Mesenchymal stem cell (in vitro differentiated cells and primary cell): ENCODE results near the gene KCNJ15.

Experiments used
- DNase-seq: peaks from one replicate; pipeline ENCODE4 v3.0.0-alpha.2; 2013
- H2AFZ ChIP-seq: one replicate; pipeline ENCODE4 v1.6.1; 2013; ENCODE audit warnings: low read depth, mild to moderate bottlenecking, control low read depth, inconsistent platforms, low read length, moderate library complexity
- H2AK5ac ChIP-seq: 2 replicates; pipeline ENCODE4 v1.6.1; 2013; ENCODE audit warnings: low read length, moderate library complexity, mild to moderate bottlenecking, inconsistent platforms; ENCODE audit not compliant: severe bottlenecking
- H2BK120ac ChIP-seq: one replicate; pipeline ENCODE4 v1.6.1; 2013; ENCODE audit warnings: low read depth, mild to moderate bottlenecking, inconsistent platforms, low read length, moderate library complexity
- H2BK12ac ChIP-seq, 2 experiments: one replicate each; pipeline ENCODE4 v1.6.1; 2013; ENCODE audit warnings: inconsistent platforms in 2 of 2, low read length in 2 of 2, mild to moderate bottlenecking in 2 of 2, moderate library complexity in 2 of 2, control low read depth in 1 of 2
- H2BK15ac ChIP-seq: one replicate; pipeline ENCODE4 v1.6.1; 2013; ENCODE audit warnings: mild to moderate bottlenecking, low read depth, inconsistent platforms; ENCODE audit not compliant: poor library complexity, severe bottlenecking
- H2BK5ac ChIP-seq: 2 replicates; pipeline ENCODE4 v1.6.1; 2013; ENCODE audit warnings: low read depth, mild to moderate bottlenecking, low read length, control low read depth, inconsistent platforms; ENCODE audit not compliant: poor library complexity, severe bottlenecking
- H3K14ac ChIP-seq, 2 experiments: one replicate each; pipeline ENCODE4 v1.6.1; 2013; ENCODE audit warnings: inconsistent platforms in 2 of 2, low read length in 2 of 2, control low read depth in 1 of 2, mild to moderate bottlenecking in 1 of 2, moderate library complexity in 1 of 2
- H3K18ac ChIP-seq, 2 experiments: one replicate each; pipeline ENCODE4 v1.6.1; 2013; ENCODE audit warnings: inconsistent platforms in 2 of 2, low read length in 2 of 2, control low read depth in 1 of 2, low read depth in 1 of 2, mild to moderate bottlenecking in 1 of 2
- H3K23ac ChIP-seq, 2 experiments: one replicate each; pipeline ENCODE4 v1.6.1; 2013; ENCODE audit warnings: inconsistent platforms in 2 of 2, low read length in 2 of 2, mild to moderate bottlenecking in 2 of 2, moderate library complexity in 2 of 2, control low read depth in 1 of 2
- H3K27ac ChIP-seq: 2 replicates; pipeline ENCODE4 v1.5.1; 2013; ENCODE audit warnings: mild to moderate bottlenecking, moderate library complexity, low read length, control low read depth, inconsistent platforms; ENCODE audit not compliant: poor library complexity, severe bottlenecking
- H3K27me3 ChIP-seq, 2 experiments: 2 replicates each; pipeline versions ENCODE4 v1.6.1 to v1.7.0; 2013; ENCODE audit warnings: low read length in 2 of 2, mild to moderate bottlenecking in 2 of 2, moderate library complexity in 2 of 2, control low read depth in 1 of 2, inconsistent platforms in 1 of 2; ENCODE audit not compliant: control insufficient read depth in 1 of 2, insufficient read depth in 1 of 2
- H3K36me3 ChIP-seq, 2 experiments: 2 replicates each; pipeline versions ENCODE4 v1.6.1 to v1.7.0; 2013; ENCODE audit warnings: low read length in 2 of 2, control low read depth in 1 of 2, inconsistent platforms in 1 of 2, low read depth in 1 of 2, mild to moderate bottlenecking in 1 of 2; ENCODE audit not compliant: insufficient read depth in 2 of 2, control insufficient read depth in 1 of 2
- H3K4ac ChIP-seq, 2 experiments: one replicate each; pipeline ENCODE4 v1.6.1; 2013; ENCODE audit warnings: inconsistent platforms in 2 of 2, low read length in 2 of 2, mild to moderate bottlenecking in 2 of 2, moderate library complexity in 2 of 2, control low read depth in 1 of 2, low read depth in 1 of 2
- H3K4me1 ChIP-seq: 2 replicates; pipeline ENCODE4 v1.6.1; 2013; ENCODE audit warnings: low read depth, low read length, control low read depth; ENCODE audit not compliant: control insufficient read depth, insufficient read depth
- H3K4me2 ChIP-seq: 2 replicates; pipeline ENCODE4 v1.6.1; 2013; ENCODE audit warnings: low read length, mild to moderate bottlenecking, inconsistent platforms; ENCODE audit not compliant: poor library complexity, severe bottlenecking
- H3K4me3 ChIP-seq, 2 experiments: 2 replicates each; pipeline versions ENCODE4 v1.5.1 to v1.7.0; 2013; ENCODE audit warnings: low read length in 2 of 2, mild to moderate bottlenecking in 2 of 2, control low read depth in 1 of 2, low read depth in 1 of 2; ENCODE audit not compliant: insufficient read depth in 1 of 2
- H3K79me1 ChIP-seq: replicated peaks from 2 replicates; pipeline ENCODE4 v1.6.1; 2013; ENCODE audit warnings: mild to moderate bottlenecking, control low read depth, low read length, inconsistent platforms; ENCODE audit not compliant: poor library complexity, severe bottlenecking
- H3K9ac ChIP-seq: 2 replicates; pipeline ENCODE4 v1.7.0; 2013; ENCODE audit warnings: mild to moderate bottlenecking, low read length, moderate library complexity
- H3K9me3 ChIP-seq: 2 replicates; pipeline ENCODE4 v1.7.0; 2013; ENCODE audit warnings: mild to moderate bottlenecking, low read length; ENCODE audit not compliant: control insufficient read depth
- H4K8ac ChIP-seq: one replicate; pipeline ENCODE4 v1.6.1; 2013; ENCODE audit warnings: inconsistent platforms, mild to moderate bottlenecking, low read length, moderate library complexity
- H4K91ac ChIP-seq: one replicate; pipeline ENCODE4 v1.6.1; 2013; ENCODE audit warnings: mild to moderate bottlenecking, low read length, inconsistent platforms
- WGBS: methylation state at CpG from one replicate; pipeline ENCODE4 v1.1.7; 2013; ENCODE audit warnings: mixed read lengths; 5-methylcytosine and 5-hydroxymethylcytosine counted together

KCNJ15 gene

GRCh38 chr21:38289705-38290485 is 33.1 kb downstream of the KCNJ15 start:
- H3K9me3 ChIP-seq: no peaks in the 10 kb centered on the region
- H2AFZ ChIP-seq: no peak overlapping the region
- H3K27me3 ChIP-seq: no peaks in the 10 kb centered on the region
- peak; percentile 99 for DNase-seq
- no peak overlapping the region for H3K23ac ChIP-seq
- H3K18ac ChIP-seq: no peak overlapping the region
- H3K4me2 ChIP-seq: no peak overlapping the region
- no peak overlapping the region for H3K14ac ChIP-seq
- no peaks in the 10 kb centered on the region for H3K36me3 ChIP-seq
- peak overlapping the region; percentile 78 for H2BK5ac ChIP-seq
- H3K4me3 ChIP-seq: no peak overlapping the region
- peak overlapping the region; percentile 52 for H3K9ac ChIP-seq
- H2BK120ac ChIP-seq: no peak overlapping the region
- H2BK12ac ChIP-seq: peak overlapping the region in 1 of 2 experiments; percentile 49
- H3K27ac ChIP-seq: peak overlapping the region; percentile 98
- 43% methylated on average over 8 of the region's 14 CpGs for WGBS
- no peak overlapping the region for H2BK15ac ChIP-seq
- no peaks in the 10 kb centered on the region for H3K79me1 ChIP-seq
- no peak overlapping the region for H2AK5ac ChIP-seq
- peaks cover 10% of the 10 kb centered on the region for H3K4me1 ChIP-seq
- no peak overlapping the region for H4K91ac ChIP-seq
- no peak overlapping the region for H4K8ac ChIP-seq
- H3K4ac ChIP-seq: peak overlapping the region in 1 of 2 experiments; percentile 22

- Histone ChIP-seq H3K18ac (peak overlapping the region in 1 of 2 experiments; percentile 22), H3K27me3 (no peaks in the 10 kb centered on the region), H3K9ac (peak overlapping the region; percentile 44), H3K4ac (no peak overlapping the region), H2AK5ac (peak overlapping the region; percentile 69), H2BK5ac (peak overlapping the region; percentile 8), H2BK120ac (no peak overlapping the region), H3K4me1 (peaks cover 10% of the 10 kb centered on the region), H4K91ac (no peak overlapping the region), H3K36me3 (no peaks in the 10 kb centered on the region), H2BK15ac (peak overlapping the region; percentile 48), H4K8ac (no peak overlapping the region), H3K79me1 (no peaks in the 10 kb centered on the region), H3K4me2 (no peak overlapping the region), H3K9me3 (no peaks in the 10 kb centered on the region), H3K14ac (no peak overlapping the region), H3K4me3 (no peak overlapping the region), H2BK12ac (peak overlapping the region; percentile 47 to 89), H3K27ac (peak overlapping the region; percentile 98), H2AFZ (no peak overlapping the region), H3K23ac (no peak overlapping the region)
- no peak for DNase-seq
- WGBS: 89% methylated on average over 1 of the region's 3 CpGs
Measured at GRCh38 chr21:38290809-38291208, 34.0 kb downstream of the KCNJ15 start.

GRCh38 chr21:38291874-38292273 is 35.1 kb downstream of the KCNJ15 start:
- 68% methylated on average over 4 of the region's 5 CpGs for whole genome bisulfite sequencing

GRCh38 chr21:38293113-38293512 is 36.3 kb downstream of the KCNJ15 start:
- WGBS: 95% methylated on average over 5 of the region's 5 CpGs
- Histone ChIP-seq H2BK15ac (no peak overlapping the region), H3K9me3 (no peaks in the 10 kb centered on the region), H3K27me3 (no peaks in the 10 kb centered on the region), H3K4ac (no peak overlapping the region), H3K23ac (no peak overlapping the region), H4K8ac (no peak overlapping the region), H3K4me2 (no peak overlapping the region), H2BK120ac (no peak overlapping the region), H3K36me3 (no peaks in the 10 kb centered on the region), H3K18ac (peak overlapping the region; percentile 64 to 95), H3K9ac (no peak overlapping the region), H3K27ac (peak overlapping the region; percentile 27), H2BK5ac (peak overlapping the region; percentile 59), H2AFZ (no peak overlapping the region), H2AK5ac (peak overlapping the region; percentile 91), H3K4me1 (peaks cover 17% of the 10 kb centered on the region), H3K14ac (peak overlapping the region in 1 of 2 experiments; percentile 68), H3K4me3 (no peak overlapping the region), H2BK12ac (peak overlapping the region; percentile 69 to 94), H3K79me1 (no peaks in the 10 kb centered on the region), H4K91ac (peak overlapping the region; percentile 20)
- no peak for DNase-seq

More at GRCh38 chr21:38291874-38292273, 35.1 kb downstream of the KCNJ15 start:
- H3K36me3 ChIP-seq: no peaks in the 10 kb centered on the region
- H2AFZ ChIP-seq: no peak overlapping the region
- H4K91ac ChIP-seq: no peak overlapping the region
- no peak overlapping the region for H3K9ac ChIP-seq
- no peaks in the 10 kb centered on the region for H3K79me1 ChIP-seq
- H3K4me1 ChIP-seq: peaks cover 15% of the 10 kb centered on the region
- no peak overlapping the region for H2BK15ac ChIP-seq
- H3K4me2 ChIP-seq: no peak overlapping the region
- H3K14ac ChIP-seq: no peak overlapping the region
- H3K4me3 ChIP-seq: no peak overlapping the region
- no peak overlapping the region for H3K4ac ChIP-seq
- no peaks in the 10 kb centered on the region for H3K27me3 ChIP-seq
- H4K8ac ChIP-seq: no peak overlapping the region
- H3K23ac ChIP-seq: no peak overlapping the region
- H2BK12ac ChIP-seq: no peak overlapping the region
- no peak overlapping the region for H2BK120ac ChIP-seq
- H2BK5ac ChIP-seq: no peak overlapping the region
- H3K27ac ChIP-seq: peak overlapping the region; percentile 52
- no peaks in the 10 kb centered on the region for H3K9me3 ChIP-seq
- no peak for DNase-seq
- peak overlapping the region; percentile 66 for H2AK5ac ChIP-seq
- no peak overlapping the region for H3K18ac ChIP-seq
